Measurements from ENCODE around the gene DHCR7.

- TF ChIP-seq CTCF (IDR thresholded peaks at IDR 0.05) (no peak), ZFX (IDR thresholded peaks at IDR 0.05; ENCODE audit: borderline replicate concordance) (no peak)
Observed at GRCh38 chr11:71459767-71460320, 11.7 kb upstream of the DHCR7 start.

Data from 22Rv1 (cell line).